Endothelial cell of umbilical vein (primary cell): ENCODE results near the gene CTDSP1. TPM values are rescaled to one million over a fixed set of nuclear protein-coding genes. Genes with fewer than 3 reads are reported as not detected.

Experiments
- BruUV-seq: library from RNA; stranded (reverse); fragments of 400-500 nt; replicated peaks from 2 replicates; lab custom pipeline; 2021; lab: Mats Ljungman, UMichigan
- CTCF ChIA-PET: fragments of 300-600, 350-600 bp; sonication (Branson Sonifier 250); formaldehyde crosslinking; loops from one replicate; lab custom pipeline; 2021; ENCODE audit warnings: antibody characterized with exemption, inconsistent platforms; lab: Charles Lee
- POLR2A ChIA-PET: fragments of 300-600, 350-600 bp; sonication (Branson Sonifier 250); formaldehyde crosslinking; loops from one replicate; lab custom pipeline; 2021; ENCODE audit warnings: antibody characterized with exemption, inconsistent platforms; lab: Charles Lee
- DNase-seq: peaks from one replicate; pipeline ENCODE4 v3.0.0-alpha.2; 2011; ENCODE audit warnings: low read depth, low spot score
- FAIRE-seq: peaks from 2 replicates; lab custom pipeline; 2011; peaks lifted over from hg19 to GRCh38; lab: Jason Lieb, UNC
- H2AFZ ChIP-seq: 2 replicates; pipeline ENCODE4 v1.6.0; 2012; ENCODE audit warnings: low read depth, low read length, control low read depth, inconsistent platforms
- H3K27ac ChIP-seq: 2 replicates; pipeline ENCODE4 v1.5.1; 2011; ENCODE audit warnings: low read depth, mild to moderate bottlenecking, control low read depth, low read length, moderate library complexity; ENCODE audit not compliant: insufficient read depth
- H3K27me3 ChIP-seq, 2 experiments: 2 replicates each; pipeline versions ENCODE4 v1.6.0 to v1.6.1; 2011; ENCODE audit warnings: low read length in 2 of 2, mixed read lengths in 1 of 2; ENCODE audit not compliant: control insufficient read depth in 2 of 2, insufficient read depth in 2 of 2
- H3K36me3 ChIP-seq, 2 experiments: 2 replicates in 1 of 2; 3 replicates in 1 of 2; pipeline ENCODE4 v1.5.1; 2011; ENCODE audit warnings: low read length in 2 of 2, mild to moderate bottlenecking in 1 of 2, moderate library complexity in 1 of 2; ENCODE audit not compliant: control insufficient read depth in 2 of 2, insufficient read depth in 2 of 2; ENCODE audit errors: extremely low read depth in 1 of 2
- H3K4me1 ChIP-seq: 3 replicates; pipeline ENCODE4 v1.5.1; 2011; ENCODE audit warnings: mild to moderate bottlenecking, low read length; ENCODE audit not compliant: control insufficient read depth, insufficient read depth; ENCODE audit errors: extremely low read depth
- H3K4me2 ChIP-seq: 2 replicates; pipeline ENCODE4 v1.6.1; 2011; ENCODE audit warnings: low read length, control low read depth, mixed read lengths; ENCODE audit not compliant: insufficient read depth
- H3K4me3 ChIP-seq, 3 experiments: fragments of 200-600 bp in 1 of 3; sonication (generic), shearing (Covaris generic) in 1 of 3; replicated peaks in 1 of 3; 2 replicates each; pipeline ENCODE4 v1.5.1; 2011 to 2016; ENCODE audit warnings: control low read depth in 3 of 3, low read length in 3 of 3, mild to moderate bottlenecking in 2 of 3, inconsistent platforms in 1 of 3, low read depth in 1 of 3, moderate library complexity in 1 of 3; ENCODE audit not compliant: insufficient read depth in 1 of 3
- H3K79me2 ChIP-seq: 2 replicates; pipeline ENCODE4 v1.6.0; 2012; ENCODE audit warnings: low read length, inconsistent platforms; ENCODE audit not compliant: control insufficient read depth, insufficient read depth
- H3K9ac ChIP-seq: replicated peaks from 2 replicates; pipeline ENCODE3; 2011; ENCODE audit warnings: low read length, control low read depth; ENCODE audit not compliant: insufficient read depth; ENCODE audit errors: extremely low read depth
- H3K9me1 ChIP-seq: replicated peaks from 3 replicates; pipeline ENCODE4 v1.6.0; 2011; ENCODE audit warnings: mild to moderate bottlenecking, low read length; ENCODE audit not compliant: control insufficient read depth, insufficient read depth; ENCODE audit errors: extremely low read depth
- H3K9me3 ChIP-seq: replicated peaks from 2 replicates; pipeline ENCODE4 v1.5.1; 2012; ENCODE audit warnings: low read length, inconsistent platforms; ENCODE audit not compliant: control insufficient read depth, insufficient read depth
- H4K20me1 ChIP-seq: replicated peaks from 2 replicates; pipeline ENCODE3; 2011; ENCODE audit warnings: mild to moderate bottlenecking, low read length; ENCODE audit not compliant: control insufficient read depth, insufficient read depth; ENCODE audit errors: extremely low read depth
- CTCF ChIP-seq, 2 donors: IDR thresholded peaks; 1 replicate in 1 of 2; 2 replicates in 1 of 2; pipeline ENCODE4 v1.5.1; 2011; ENCODE audit warnings: low read length in 2 of 2, mild to moderate bottlenecking in 2 of 2, moderate library complexity in 2 of 2, control low read depth in 1 of 2, inconsistent platforms in 1 of 2, low read depth in 1 of 2; ENCODE audit not compliant: insufficient read depth in 1 of 2; ENCODE audit errors: extremely low read depth in 1 of 2
- EZH2 ChIP-seq: IDR thresholded peaks from 2 replicates; pipeline ENCODE4 v1.6.1; 2012; ENCODE audit warnings: borderline replicate concordance, low read depth, mild to moderate bottlenecking, moderate library complexity, low read length, inconsistent platforms; ENCODE audit not compliant: severe bottlenecking
- FOS ChIP-seq: IDR thresholded peaks from 2 replicates; pipeline ENCODE4 v1.6.1; 2011; ENCODE audit warnings: mild to moderate bottlenecking, low read length, moderate library complexity, borderline replicate concordance; ENCODE audit not compliant: insufficient read depth
- GATA2 ChIP-seq: IDR thresholded peaks from 2 replicates; pipeline ENCODE4 v1.7.0; 2011; ENCODE audit warnings: low read depth, mild to moderate bottlenecking, moderate library complexity, mixed read lengths, low read length; ENCODE audit not compliant: insufficient read length, insufficient read depth
- JUN ChIP-seq: IDR thresholded peaks from 2 replicates; pipeline ENCODE4 v1.6.1; 2011; ENCODE audit warnings: borderline replicate concordance, low read depth; ENCODE audit not compliant: insufficient read length, insufficient read depth
- MAX ChIP-seq: IDR thresholded peaks from 2 replicates; pipeline ENCODE4 v1.6.1; 2011; ENCODE audit not compliant: insufficient read depth, insufficient read length
- MYC ChIP-seq: IDR thresholded peaks from one replicate; pipeline ENCODE4 v1.6.1; 2011; ENCODE audit warnings: mild to moderate bottlenecking, low read depth, low read length
- POLR2AphosphoS5 ChIP-seq: IDR thresholded peaks from 2 replicates; pipeline ENCODE4 v1.6.1; 2012; ENCODE audit warnings: low read depth, mild to moderate bottlenecking, control low read depth, low read length, moderate library complexity; ENCODE audit not compliant: insufficient read depth
- dilution Hi-C: fragments of 300-500 bp; cut with MboI; formaldehyde crosslinking; loops from one replicate; pipeline ENCODE4 v1.15.0; 2019; ENCODE audit warnings: low sequenced_read_pairs; ENCODE audit not compliant: extremely low pct_ligation_motif_present
- intact Hi-C: fragments of 100-400 bp; cut with micrococcal nuclease; formaldehyde crosslinking; loops from one replicate; pipeline ENCODE4 v1.10.0; 2022
- polyA plus RNA-seq, 4 experiments: library from polyadenylated mRNA; depleted of rRNA in 3 of 4; stranded (reverse) in 3 of 4; unstranded in 1 of 4; fragments of >200 nt; gene quantifications; 2 replicates each; pipeline versions ENCODE4 v1.2.1 to v1.2.3, GENCODE V29; 2011 to 2012; ENCODE audit warnings: missing spikeins in 1 of 4
- total RNA-seq: library from RNA; stranded (reverse); gene quantifications from 2 replicates; pipeline ENCODE4 v1.2.3, GENCODE V29; 2021

Gene CTDSP1
- total and polyA plus RNA-seq, 2 donors (not counting 3 experiments of a cell fraction or from before 2014, with no cell fraction given), result 86.1 to 112 TPM

- peak overlapping the region in 2 of 3 experiments; percentile 16 to 25 for H3K4me3 ChIP-seq
- no peaks in the 10 kb centered on the region for H3K9me3 ChIP-seq
- no peak for TF ChIP-seq EZH2
- TF ChIP-seq GATA2, result no peak
- TF ChIP-seq FOS, result no peak
- peak; percentile 72 for FAIRE-seq
- POLR2A ChIA-PET, result no interaction called here
- CTCF ChIA-PET, result interaction anchor here (1.0 to 5.0 kb wide), 6 partner anchors 11 to 134 kb away, joined by 3 to 26 read pairs (median 6); no protein-coding TSS in a partner anchor
- H2AFZ ChIP-seq, result peak overlapping the region; percentile 82
- no peaks in the 10 kb centered on the region for H3K9me1 ChIP-seq
- H3K9ac ChIP-seq, result peak overlapping the region; percentile 62
- H3K36me3 ChIP-seq, result peaks cover 0 to 21% of the 10 kb centered on the region in 2 experiments
- intact Hi-C loops (loop anchor here (1.0 to 5.0 kb wide), 8 partner anchors 9 to 440 kb away; partner anchors contain the start of genes CNOT9 and USP37), dilution Hi-C loops (no loop called here)
- peak overlapping the region; percentile 81 for H3K27ac ChIP-seq
- H3K27me3 ChIP-seq, result no peaks in the 10 kb centered on the region
- BruUV-seq, result TSS peak; percentile 2
- peaks cover 19% of the 10 kb centered on the region for H3K4me1 ChIP-seq
- DNase-seq, result peak; percentile 39
- no peaks in the 10 kb centered on the region for H4K20me1 ChIP-seq
- H3K4me2 ChIP-seq, result peak overlapping the region; percentile 74
- peaks cover 3% of the 10 kb centered on the region for H3K79me2 ChIP-seq
Observed at GRCh38 chr2:218406949-218407618, 7.4 kb downstream of the CTDSP1 start.

- Histone ChIP-seq H3K4me3 (no peak overlapping the region), H3K27ac (no peak overlapping the region), H3K4me1 (peaks cover 19% of the 10 kb centered on the region), H3K9me1 (no peaks in the 10 kb centered on the region), H3K36me3 (peaks cover 0 to 15% of the 10 kb centered on the region in 2 experiments), H4K20me1 (no peaks in the 10 kb centered on the region), H3K9me3 (no peaks in the 10 kb centered on the region), H3K27me3 (no peaks in the 10 kb centered on the region), H3K9ac (no peak overlapping the region), H2AFZ (no peak overlapping the region), H3K79me2 (no peaks in the 10 kb centered on the region), H3K4me2 (no peak overlapping the region)
- FAIRE-seq (no peak), DNase-seq (no peak)
- intact Hi-C loops, result loop anchor here (5.0 kb wide), 2 partner anchors 180 to 440 kb away; no protein-coding TSS in a partner anchor
- BruUV-seq, result no TSS peak
- TF ChIP-seq EZH2 (no peak), JUN (no peak), MYC (no peak), FOS (no peak), MAX (no peak), POLR2AphosphoS5 (no peak), CTCF (IDR thresholded peaks at IDR 0.05; ENCODE audit: extremely low read depth in 1 of 2, insufficient read depth in 1 of 2, low read depth in 1 of 2, low read length in 2 of 2) (no peak)
- dilution Hi-C loops, result no loop called here
- ChIA-PET POLR2A (interaction anchor here (0.6 kb wide), 1 partner anchor 166 kb away, joined by 4 read pairs; no protein-coding TSS in a partner anchor), CTCF (interaction anchor here (0.7 to 5.0 kb wide), 2 partner anchors 58 to 588 kb away, joined by 3 to 26 read pairs; no protein-coding TSS in a partner anchor)
Observed at GRCh38 chr2:218407717-218408116, 8.0 kb downstream of the CTDSP1 start.
